PC-9 (cell line): Measurements from ENCODE around the gene ATF2.

Source experiments
- CTCF ChIP-seq: fragments of 200-600 bp; sonication (generic); conservative IDR thresholded peaks from 2 replicates; pipeline ENCODE4 v1.6.1; 2017; ENCODE audit warnings: mixed run types, antibody characterized with exemption, mild to moderate bottlenecking, moderate library complexity
- EZH2 ChIP-seq: fragments of 200-600 bp; sonication (generic); IDR thresholded peaks from 2 replicates; pipeline ENCODE4 v1.8.0; 2017; ENCODE audit warnings: antibody characterized with exemption, low read depth

GRCh38 chr2:175181104-175181876, 13.3 kb upstream of the ATF2 start, which contains the start of gene ATP5MC3:
- TF ChIP-seq EZH2: no peak
- peak; percentile 52 for TF ChIP-seq CTCF
